Spleen (tissue), 11 donors: ENCODE data around the gene NKX1-1. TPM values are rescaled to one million over a fixed set of nuclear protein-coding genes. Genes with fewer than 3 reads are reported as not detected.

Experiments
- DNase-seq: peaks from one replicate; pipeline ENCODE4 v3.0.0-alpha.2; 2020
- H3K27ac ChIP-seq, 8 donors: fragments of 200-600 bp; sonication (generic) in 7 of 8; 1 replicate in 4 of 8; 2 replicates in 4 of 8; pipeline versions ENCODE4 v1.5.0 to v1.8.0; 2016 to 2021; ENCODE audit warnings: inconsistent platforms in 4 of 8, mild to moderate bottlenecking in 4 of 8, moderate library complexity in 1 of 8
- H3K27me3 ChIP-seq, 7 donors: fragments of 200-600 bp; sonication (generic) in 6 of 7; replicated peaks in 1 of 7; 1 replicate in 4 of 7; 2 replicates in 3 of 7; pipeline versions ENCODE4 v1.5.0 to v1.8.0; 2016 to 2021; ENCODE audit warnings: inconsistent platforms in 3 of 7, mild to moderate bottlenecking in 1 of 7
- H3K36me3 ChIP-seq, 6 donors: fragments of 200-600 bp; sonication (generic) in 5 of 6; 1 replicate in 4 of 6; 2 replicates in 2 of 6; pipeline versions ENCODE4 v1.5.0 to v1.8.0; 2016 to 2021; ENCODE audit warnings: inconsistent platforms in 2 of 6
- H3K4me1 ChIP-seq, 6 donors: fragments of 200-600 bp; sonication (generic) in 5 of 6; 1 replicate in 3 of 6; 2 replicates in 3 of 6; pipeline versions ENCODE4 v1.5.0 to v1.8.0; 2016 to 2021; ENCODE audit warnings: inconsistent platforms in 3 of 6
- H3K4me3 ChIP-seq, 8 donors: fragments of 200-600 bp; sonication (generic) in 7 of 8; 1 replicate in 4 of 8; 2 replicates in 4 of 8; pipeline versions ENCODE4 v1.5.0 to v1.8.0; 2016 to 2021; ENCODE audit warnings: inconsistent platforms in 4 of 8, mild to moderate bottlenecking in 4 of 8, moderate library complexity in 2 of 8
- H3K9me3 ChIP-seq, 8 donors: fragments of 200-600 bp; sonication (generic) in 7 of 8; 1 replicate in 4 of 8; 2 replicates in 4 of 8; pipeline versions ENCODE4 v1.5.0 to v1.8.0; 2016 to 2021; ENCODE audit warnings: inconsistent platforms in 4 of 8
- CTCF ChIP-seq, 11 experiments: fragments of 200-600 bp in 7 of 11; fragments of 450-650 bp in 4 of 11; sonication (generic) in 4 of 11; IDR thresholded peaks in 8 of 11; conservative IDR thresholded peaks in 3 of 11; 1 replicate in 7 of 11; 2 replicates in 4 of 11; pipeline versions ENCODE4 v1.4.0 to v1.8.0; 2016 to 2021; ENCODE audit warnings: antibody characterized with exemption in 11 of 11, inconsistent platforms in 4 of 11, mild to moderate bottlenecking in 1 of 11
- POLR2A ChIP-seq, 3 donors: fragments of 450-650 bp; IDR thresholded peaks; one replicate each; pipeline ENCODE4 v1.5.1; 2017; ENCODE audit warnings: antibody characterized with exemption in 3 of 3, mild to moderate bottlenecking in 1 of 3
- POLR2AphosphoS5 ChIP-seq, 3 donors: sonication (generic); formaldehyde crosslinking; IDR thresholded peaks; one replicate each; pipeline ENCODE4 v1.5.1; 2017; ENCODE audit warnings: antibody characterized with exemption in 3 of 3
- WGBS, 5 donors: extraction: QIAGEN DNeasy Blood & Tissue Kit in 3 of 5; methylation state at CpG; one replicate each; pipeline versions ENCODE4 v1.1.5 to v1.1.7; 2013 to 2018; 5-methylcytosine and 5-hydroxymethylcytosine counted together
- intact Hi-C: fragments of 100-400 bp; cut with DNase I; formaldehyde crosslinking; loops from one replicate; pipeline ENCODE4 v1.15.0; 2023; ENCODE audit warnings: low total_unique reads
- polyA plus RNA-seq, 3 donors: library from polyadenylated mRNA; stranded (reverse); fragments of 200-250 nt; gene quantifications; one replicate each; pipeline ENCODE4 v1.2.1, GENCODE V29; 2013
- total RNA-seq, 7 donors: library from RNA; depleted of rRNA in 3 of 7; stranded (reverse); fragments of >200 nt in 3 of 7; fragmentation: NEBNext Ultra II Directional in 4 of 7; extraction: Animal tissue kit (Norgen Biotek cat#: 25700) in 4 of 7; gene quantifications; one replicate each; pipeline versions ENCODE4 v1.1.0 to v1.2.1, GENCODE V29; 2016 to 2021
- donor health status: healthy with polysubstance abuse.
- donor health status: DM: no; HTN: no; CAD: no; lungs with moderate emphysema.
- donor health status: DM: no; HTN: no; CAD: no.
- donor health status: Bipolar disorder and iron deficiency.
- donor health status: healthy.
- donor health status: DM: no; HTN: no; CAD: no.
- donor health status: DM: yes; HTN: yes; CAD: no.

Gene NKX1-1
- total and polyA plus RNA-seq, 10 donors = not detected

- Histone ChIP-seq H3K27me3 (peaks cover 0 to 72% (median 21%) of the 10 kb centered on the region in 7 donors), H3K9me3 (peaks cover 0 to 4% (median 0%) of the 10 kb centered on the region in 8 donors), H3K4me3 (no peak overlapping the region), H3K36me3 (no peaks in the 10 kb centered on the region), H3K4me1 (no peaks in the 10 kb centered on the region), H3K27ac (no peak overlapping the region)
- intact Hi-C loops = no loop called here
- TF ChIP-seq CTCF (IDR thresholded peaks at IDR 0.05 in 8 of 11, conservative IDR thresholded peaks at IDR 0.05 in 3 of 11) (no peak), POLR2AphosphoS5 (IDR thresholded peaks at IDR 0.05) (no peak), POLR2A (IDR thresholded peaks at IDR 0.05) (no peak)
- peak; percentile 55 for DNase-seq
- 79 to 85% (median 84%) methylated on average over 22 to 28 of the region's 28 CpGs for WGBS, 5 donors
Measured at GRCh38 chr4:1448589-1449420, 42.6 kb upstream of the NKX1-1 start.

GRCh38 chr4:1447676-1448588 is 41.7 kb upstream of the NKX1-1 start:
- Histone ChIP-seq H3K36me3 (no peaks in the 10 kb centered on the region), H3K27me3 (peaks cover 0 to 75% (median 21%) of the 10 kb centered on the region in 7 donors), H3K27ac (no peak overlapping the region), H3K9me3 (peaks cover 0 to 3% (median 0%) of the 10 kb centered on the region in 8 donors), H3K4me3 (no peak overlapping the region), H3K4me1 (no peaks in the 10 kb centered on the region)
- no peak for DNase-seq
- 74 to 82% (median 80%) methylated on average over 17 to 18 of the region's 18 CpGs for WGBS, 5 donors
- TF ChIP-seq CTCF (IDR thresholded peaks at IDR 0.05 in 8 of 11, conservative IDR thresholded peaks at IDR 0.05 in 3 of 11) = no peak
- TF ChIP-seq POLR2A (IDR thresholded peaks at IDR 0.05) = no peak
- no peak for TF ChIP-seq POLR2AphosphoS5 (IDR thresholded peaks at IDR 0.05)
- intact Hi-C loops = no loop called here

DNA sequence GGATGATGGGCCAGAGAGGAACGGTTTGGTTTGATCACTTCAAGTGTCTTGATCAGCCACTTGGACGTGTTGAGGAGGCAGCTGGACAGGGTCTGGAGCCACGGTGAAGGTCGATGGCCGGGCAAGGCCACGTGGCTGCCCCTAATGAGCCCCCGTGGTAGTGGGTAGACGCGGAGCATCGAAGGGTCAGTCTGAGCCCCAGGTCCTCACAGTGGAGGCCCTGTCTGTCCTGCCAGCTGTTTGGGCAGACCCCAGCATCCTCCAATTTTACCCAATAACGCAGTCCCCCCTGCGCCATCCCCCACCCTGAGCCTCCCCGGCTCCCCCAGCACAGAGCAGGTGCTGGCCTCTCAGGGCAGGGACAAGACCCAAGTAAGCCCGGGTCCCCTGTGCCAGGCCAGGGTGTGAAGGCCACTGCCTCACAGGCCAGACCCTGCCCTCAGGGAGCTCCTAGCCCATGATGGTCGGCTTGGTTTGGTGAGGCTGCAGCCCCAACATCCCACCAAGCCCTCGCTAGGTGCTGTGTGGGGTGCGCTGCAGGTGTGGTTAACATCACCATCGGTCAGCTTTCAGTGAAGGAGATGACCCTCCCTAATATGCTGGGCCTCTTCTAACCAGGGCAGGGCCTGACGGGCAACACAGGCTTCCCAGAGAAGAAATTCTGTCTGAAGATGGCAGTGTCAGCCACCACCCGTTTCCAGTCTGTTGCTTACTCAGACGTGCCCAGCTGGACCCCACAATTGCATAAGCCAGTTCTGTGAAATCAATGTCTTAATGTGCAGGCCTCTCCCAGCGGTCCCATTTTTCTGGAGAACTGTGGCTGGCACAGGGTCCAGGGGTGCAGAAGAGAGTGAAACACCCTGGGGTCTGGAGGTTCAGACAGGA is 40.5 kb upstream of the NKX1-1 start:
- TF ChIP-seq POLR2A (IDR thresholded peaks at IDR 0.05) = no peak
- TF ChIP-seq POLR2AphosphoS5 (IDR thresholded peaks at IDR 0.05) = no peak
- no peak for TF ChIP-seq CTCF (IDR thresholded peaks at IDR 0.05 in 8 of 11, conservative IDR thresholded peaks at IDR 0.05 in 3 of 11)
- Histone ChIP-seq H3K4me3 (no peak overlapping the region), H3K4me1 (no peaks in the 10 kb centered on the region), H3K27ac (no peak overlapping the region), H3K9me3 (no peaks in the 10 kb centered on the region), H3K36me3 (no peaks in the 10 kb centered on the region), H3K27me3 (peaks cover 0 to 75% (median 21%) of the 10 kb centered on the region in 7 donors)
- 78 to 89% (median 84%) methylated on average over 18 to 22 of the region's 22 CpGs for WGBS, 5 donors
- DNase-seq = no peak
- intact Hi-C loops = no loop called here
